ENCODE measurements around the gene SLX4IP. TPM values are rescaled to one million over a fixed set of nuclear protein-coding genes. Genes with fewer than 3 reads are reported as not detected.

The SLX4IP gene
- total and polyA plus RNA-seq, 2 of the 13 experiments (the other 11 are each of a cell fraction or from before 2014, with no cell fraction given) = 3.6 to 7.3 TPM

- WGBS (ENCODE audit: low lambda C conversion rate) = 100% methylated on average over 1 of the region's 1 CpG
- H3K27ac ChIP-seq (ENCODE audit: extremely low read length, insufficient read depth, low read length) = no peak overlapping the region
- in situ Hi-C loops (cut with HindIII; ENCODE audit: extremely low pct_ligation_motif_present, low pct_unique_long_range_greater_than_20kb) = no loop called here
- no peak overlapping the region for H3K4me3 ChIP-seq (replicated peaks in 1 of 3; ENCODE audit: insufficient read depth in 1 of 3, low read depth in 2 of 3, low read length in 3 of 3)
- no peaks in the 10 kb centered on the region for H3K9me3 ChIP-seq (ENCODE audit: low read length)
- no peak overlapping the region for H3K4me2 ChIP-seq (ENCODE audit: low read depth, low read length)
- H3K79me2 ChIP-seq (ENCODE audit: insufficient read depth, low read length) = no peaks in the 10 kb centered on the region
- ChIA-PET CTCF (ENCODE audit: low intra/inter-chr PET ratio, low total read pairs) (no interaction called here), POLR2A (interaction anchor here (1.3 to 2.2 kb wide), 2 partner anchors 26 to 83 kb away, joined by 3 to 9 read pairs; no protein-coding TSS in a partner anchor)
- no peaks in the 10 kb centered on the region for H3K36me3 ChIP-seq (replicated peaks in 1 of 2; ENCODE audit: control insufficient read depth in 1 of 2, insufficient read depth in 2 of 2, low read length in 2 of 2)
- no TSS peak for BruUV-seq (replicated peaks)
- H3K4me1 ChIP-seq (ENCODE audit: insufficient read depth, low read length) = peaks cover 30% of the 10 kb centered on the region
- ATAC-seq = no peak
- TF ChIP-seq HNF4A (CRISPR knock-in tag; IDR thresholded peaks at IDR 0.05) (peak; percentile 53; the same call in 1 of the 2 replicates), ZNF703 (CRISPR knock-in tag; IDR thresholded peaks at IDR 0.05; ENCODE audit: borderline replicate concordance) (no peak), ZNF83 (CRISPR knock-in tag; IDR thresholded peaks at IDR 0.05; ENCODE audit: borderline replicate concordance) (no peak), ZBTB21 (CRISPR knock-in tag; IDR thresholded peaks at IDR 0.05) (no peak), MIXL1 (CRISPR knock-in tag; IDR thresholded peaks at IDR 0.05) (no peak), NR2F6 (IDR thresholded peaks at IDR 0.05) (no peak), NR2F6 (CRISPR knock-in tag; IDR thresholded peaks at IDR 0.05) (no peak), JDP2 (CRISPR knock-in tag; IDR thresholded peaks at IDR 0.05; ENCODE audit: borderline replicate concordance) (no peak), MED1 (CRISPR knock-in tag; IDR thresholded peaks at IDR 0.05) (0 out of 2 replicates have a peak, but pooled peaks have one; percentile 30)
- TF ChIP-seq, protein P1, sequence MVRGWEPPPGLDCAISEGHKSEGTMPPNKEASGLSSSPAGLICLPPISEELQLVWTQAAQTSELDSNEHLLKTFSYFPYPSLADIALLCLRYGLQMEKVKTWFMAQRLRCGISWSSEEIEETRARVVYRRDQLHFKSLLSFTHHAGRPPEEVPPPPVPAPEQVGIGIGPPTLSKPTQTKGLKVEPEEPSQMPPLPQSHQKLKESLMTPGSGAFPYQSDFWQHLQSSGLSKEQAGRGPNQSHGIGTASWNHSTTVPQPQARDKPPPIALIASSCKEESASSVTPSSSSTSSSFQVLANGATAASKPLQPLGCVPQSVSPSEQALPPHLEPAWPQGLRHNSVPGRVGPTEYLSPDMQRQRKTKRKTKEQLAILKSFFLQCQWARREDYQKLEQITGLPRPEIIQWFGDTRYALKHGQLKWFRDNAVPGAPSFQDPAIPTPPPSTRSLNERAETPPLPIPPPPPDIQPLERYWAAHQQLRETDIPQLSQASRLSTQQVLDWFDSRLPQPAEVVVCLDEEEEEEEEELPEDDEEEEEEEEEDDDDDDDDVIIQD (CRISPR knock-in tag; IDR thresholded peaks at IDR 0.05; ENCODE audit: low read depth) = peak; percentile 44; the same call in 1 of the 2 replicates
- FAIRE-seq = no peak
- intact Hi-C loops (cut with micrococcal nuclease; ENCODE audit: unreplicated experiment) = no loop called here
- H3K27me3 ChIP-seq (ENCODE audit: control insufficient read depth in 1 of 2, insufficient read depth in 2 of 2, low read length in 2 of 2) = no peaks in the 10 kb centered on the region
- H3K9ac ChIP-seq (ENCODE audit: insufficient read depth, low read depth, low read length) = no peak overlapping the region
- no peak for DNase-seq (ENCODE audit: low spot score)
- H4K20me1 ChIP-seq (ENCODE audit: insufficient read depth, low read length) = no peaks in the 10 kb centered on the region
- H2AFZ ChIP-seq (ENCODE audit: low read length) = no peak overlapping the region
Measured at GRCh38 chr20:10590950-10591671, 156.0 kb downstream of the SLX4IP start.
